ENCODE measurements around the gene DOCK8. TPM values are rescaled to one million over a fixed set of nuclear protein-coding genes. Genes with fewer than 3 reads are reported as not detected.

DOCK8 gene
- total and polyA plus RNA-seq, 10 of the 15 experiments (the other 5 are each of a cell fraction or from before 2014, with no cell fraction given): 35.4 to 100 (median 44.7) TPM

GRCh38 chr9:224026-224425 is 9.4 kb downstream of the DOCK8 start:
- H3K4me2 ChIP-seq (ENCODE audit: control insufficient read depth, insufficient read depth): no peak overlapping the region
- H3K27me3 ChIP-seq (replicated peaks in 1 of 2; ENCODE audit: control insufficient read depth in 2 of 2, insufficient read depth in 2 of 2, low read length in 1 of 2): no peaks in the 10 kb centered on the region; a peak in 2 of 4 replicates
- FAIRE-seq: no peak
- H3K4me3 ChIP-seq: no peak overlapping the region
- in situ Hi-C loops (cut with MboI): no loop called here
- H3K4me1 ChIP-seq (ENCODE audit: control insufficient read depth, insufficient read depth, low read length): peaks cover 4% of the 10 kb centered on the region; the same call in 1 of the 2 replicates
- peak overlapping the region; percentile 51 for H2AFZ ChIP-seq (ENCODE audit: control insufficient read depth, low read depth, low read length)
- H3K36me3 ChIP-seq (ENCODE audit: control insufficient read depth in 2 of 2, insufficient read depth in 2 of 2, low read length in 1 of 2): no peaks in the 10 kb centered on the region
- no TSS peak for BruUV-seq (replicated peaks)
- ChIA-PET SMC1A (ENCODE audit: uncharacterized antibody, unreplicated experiment) (interaction anchor here (0.7 kb wide), 1 partner anchor 8 kb away, joined by 3 read pairs; no protein-coding TSS in a partner anchor), POLR2A (no interaction called here), CTCF (no interaction called here), RAD21 (ENCODE audit: unreplicated experiment) (no interaction called here)
- no peak for DNase-seq (ENCODE audit: low read depth, low spot score)
- no peak for ATAC-seq
- no peaks in the 10 kb centered on the region; the same call in 2 of the 3 replicates for H3K9me3 ChIP-seq (replicated peaks; ENCODE audit: control insufficient read depth, insufficient read depth, low read length)
- no peak overlapping the region for H3K27ac ChIP-seq (ENCODE audit: control insufficient read depth, insufficient read depth)
- no peaks in the 10 kb centered on the region for H4K20me1 ChIP-seq (ENCODE audit: control insufficient read depth, insufficient read depth)
- TF ChIP-seq FOXM1 (IDR thresholded peaks at IDR 0.05; ENCODE audit: low read depth, low read length) (no peak), MEF2A (IDR thresholded peaks at IDR 0.05; ENCODE audit: insufficient read depth, low read depth, low read length) (no peak), ZSCAN29 (IDR thresholded peaks at IDR 0.05) (no peak), STAT1 (conservative IDR thresholded peaks at IDR 0.05) (no peak), E2F8 (IDR thresholded peaks at IDR 0.05; ENCODE audit: low read depth, partially characterized antibody) (no peak), RELA (IDR thresholded peaks at IDR 0.05; ENCODE audit: borderline replicate concordance, partially characterized antibody) (no peak)
- WGBS (ENCODE audit: insufficient coverage, insufficient replicate concordance, low lambda C conversion rate, missing lambda C conversion rate): 4% methylated on average over 5 of the region's 5 CpGs
- H3K79me2 ChIP-seq (ENCODE audit: control insufficient read depth, insufficient read depth, low read length): no peaks in the 10 kb centered on the region
- intact Hi-C loops (cut with micrococcal nuclease; ENCODE audit: unreplicated experiment): no loop called here
- H3K9ac ChIP-seq (ENCODE audit: control insufficient read depth, insufficient read depth, low read length): no peak overlapping the region

Data from GM12878 (cell line).